ENCODE data around the gene TSPAN31.

TSPAN31 gene

GRCh38 chr12:57782243-57782607 lies 37.4 kb downstream of the TSPAN31 start:
- in situ Hi-C loops (cut with MboI; ENCODE audit: low sequenced_read_pairs), result no loop called here

- in situ Hi-C loops (cut with MboI; ENCODE audit: low sequenced_read_pairs), result no loop called here
Observed at GRCh38 chr12:57782608-57783465, 38.0 kb downstream of the TSPAN31 start, which contains the start of gene TSFM. Gene TSFM (plus strand): TSS chr12:57782787. CDS start chr12:57782802, 15 bp downstream.

- in situ Hi-C loops (cut with MboI; ENCODE audit: low sequenced_read_pairs), result no loop called here
Observed at GRCh38 chr12:57783466-57783801, 38.6 kb downstream of the TSPAN31 start.

GRCh38 chr12:57783861-57784260 lies 39.0 kb downstream of the TSPAN31 start:
- in situ Hi-C loops (cut with MboI; ENCODE audit: low sequenced_read_pairs), result no loop called here

- in situ Hi-C loops (cut with MboI; ENCODE audit: low sequenced_read_pairs), result no loop called here
Observed at GRCh38 chr12:57793920-57794319, 49.1 kb downstream of the TSPAN31 start.

- in situ Hi-C loops (cut with MboI; ENCODE audit: low sequenced_read_pairs), result no loop called here
Observed at GRCh38 chr12:57795354-57795753, 50.5 kb downstream of the TSPAN31 start.

GRCh38 chr12:57796996-57797395 lies 52.2 kb downstream of the TSPAN31 start:
- in situ Hi-C loops (cut with MboI; ENCODE audit: low sequenced_read_pairs), result no loop called here

- in situ Hi-C loops (cut with MboI; ENCODE audit: low sequenced_read_pairs), result no loop called here
Observed at GRCh38 chr12:57797933-57798332, 53.1 kb downstream of the TSPAN31 start.

Measured in HL-60/S4 (cell line).